Neutrophil (primary cell): Measurements from ENCODE around the gene ACTN2.

ENCODE experiments used
- H3K27ac ChIP-seq: fragments of 200-600 bp; sonication (generic); 2 replicates; pipeline ENCODE4 v1.5.1; 2016; ENCODE audit warnings: mild to moderate bottlenecking, moderate library complexity
- H3K27me3 ChIP-seq: fragments of 200-600 bp; sonication (generic); 2 replicates; pipeline ENCODE4 v1.6.0; 2016; ENCODE audit warnings: mild to moderate bottlenecking
- H3K36me3 ChIP-seq: fragments of 200-600 bp; sonication (generic); 2 replicates; pipeline ENCODE4 v1.5.1; 2017
- H3K4me1 ChIP-seq, 2 experiments: fragments of 200-600 bp in 1 of 2; sonication (generic) in 1 of 2; 1 replicate in 1 of 2; 2 replicates in 1 of 2; pipeline versions ENCODE4 v1.5.1 to v1.6.1; 2013 to 2016; ENCODE audit warnings: low read depth in 1 of 2, low read length in 1 of 2, mild to moderate bottlenecking in 1 of 2, moderate library complexity in 1 of 2; ENCODE audit not compliant: control insufficient read depth in 1 of 2, insufficient read depth in 1 of 2
- H3K4me3 ChIP-seq, 2 experiments: fragments of 200-600 bp in 1 of 2; sonication (generic) in 1 of 2; 1 replicate in 1 of 2; 2 replicates in 1 of 2; pipeline ENCODE4 v1.5.1; 2013 to 2016; ENCODE audit warnings: low read depth in 1 of 2, low read length in 1 of 2, mild to moderate bottlenecking in 1 of 2, moderate library complexity in 1 of 2
- H3K9me3 ChIP-seq: fragments of 200-600 bp; sonication (generic); 2 replicates; pipeline ENCODE4 v1.5.1; 2016
- TF ChIP-seq, protein P1 (sequence below): fragments of 200-600 bp; sonication (generic); IDR thresholded peaks from 2 replicates; pipeline ENCODE4 v1.5.1; 2016; ENCODE audit warnings: antibody characterized with exemption

Gene ACTN2

DNA sequence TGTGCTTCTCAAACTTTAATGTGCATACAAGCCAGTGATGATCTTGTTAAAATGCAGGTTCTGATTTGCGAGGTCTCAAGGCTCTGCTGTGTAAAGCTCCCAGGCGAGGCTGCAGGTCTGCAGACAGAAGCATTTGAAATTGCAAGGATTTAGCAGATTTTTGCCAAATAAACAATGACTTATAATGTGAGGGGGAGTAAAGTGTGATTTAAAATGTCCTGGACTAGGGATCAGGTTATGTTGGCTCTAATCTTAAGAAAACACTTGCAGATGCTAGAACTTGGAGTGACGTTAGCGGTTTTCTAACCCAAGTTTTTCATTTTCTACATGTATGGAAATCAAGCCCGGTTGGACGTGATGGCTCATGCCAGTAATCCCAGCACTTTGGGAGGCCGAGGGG lies 16.2 kb upstream of the ACTN2 start:
- H3K36me3 ChIP-seq = no peaks in the 10 kb centered on the region
- no peak overlapping the region for H3K4me3 ChIP-seq
- TF ChIP-seq, protein P1, sequence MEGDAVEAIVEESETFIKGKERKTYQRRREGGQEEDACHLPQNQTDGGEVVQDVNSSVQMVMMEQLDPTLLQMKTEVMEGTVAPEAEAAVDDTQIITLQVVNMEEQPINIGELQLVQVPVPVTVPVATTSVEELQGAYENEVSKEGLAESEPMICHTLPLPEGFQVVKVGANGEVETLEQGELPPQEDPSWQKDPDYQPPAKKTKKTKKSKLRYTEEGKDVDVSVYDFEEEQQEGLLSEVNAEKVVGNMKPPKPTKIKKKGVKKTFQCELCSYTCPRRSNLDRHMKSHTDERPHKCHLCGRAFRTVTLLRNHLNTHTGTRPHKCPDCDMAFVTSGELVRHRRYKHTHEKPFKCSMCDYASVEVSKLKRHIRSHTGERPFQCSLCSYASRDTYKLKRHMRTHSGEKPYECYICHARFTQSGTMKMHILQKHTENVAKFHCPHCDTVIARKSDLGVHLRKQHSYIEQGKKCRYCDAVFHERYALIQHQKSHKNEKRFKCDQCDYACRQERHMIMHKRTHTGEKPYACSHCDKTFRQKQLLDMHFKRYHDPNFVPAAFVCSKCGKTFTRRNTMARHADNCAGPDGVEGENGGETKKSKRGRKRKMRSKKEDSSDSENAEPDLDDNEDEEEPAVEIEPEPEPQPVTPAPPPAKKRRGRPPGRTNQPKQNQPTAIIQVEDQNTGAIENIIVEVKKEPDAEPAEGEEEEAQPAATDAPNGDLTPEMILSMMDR = no peak
- no peaks in the 10 kb centered on the region for H3K4me1 ChIP-seq
- H3K27ac ChIP-seq = no peak overlapping the region
- peaks cover 35% of the 10 kb centered on the region for H3K27me3 ChIP-seq
- no peaks in the 10 kb centered on the region for H3K9me3 ChIP-seq

DNA sequence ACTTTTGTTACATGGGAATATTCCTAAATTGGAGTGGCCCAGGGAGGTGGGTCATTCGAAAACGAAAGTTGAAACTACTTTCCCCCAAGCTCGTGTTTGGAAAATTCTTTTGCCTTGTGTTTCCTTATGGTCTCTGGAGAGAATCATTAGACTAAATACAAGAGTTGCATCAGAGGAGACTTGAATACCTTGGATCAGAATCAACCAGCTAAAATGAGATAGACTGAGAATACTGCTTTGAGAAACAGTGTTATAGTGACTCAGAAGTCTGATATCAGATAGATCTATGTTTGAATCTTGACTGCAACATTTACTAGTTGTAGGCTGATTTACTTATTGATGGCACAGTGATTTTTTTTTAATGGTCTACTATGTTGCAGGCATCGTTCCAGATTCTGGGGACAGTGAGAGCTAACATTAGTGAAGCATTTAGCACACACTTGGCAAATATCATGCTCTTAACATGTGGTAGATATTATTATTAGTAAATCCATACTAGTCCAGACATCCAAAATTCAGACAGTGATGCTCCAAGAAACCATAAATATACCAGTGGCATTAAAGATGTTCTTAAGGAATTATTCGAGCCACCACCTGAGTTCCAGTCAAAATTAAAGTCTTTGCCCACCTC lies 12.9 kb upstream of the ACTN2 start:
- no peak overlapping the region for H3K4me3 ChIP-seq
- H3K27ac ChIP-seq = no peak overlapping the region

DNA sequence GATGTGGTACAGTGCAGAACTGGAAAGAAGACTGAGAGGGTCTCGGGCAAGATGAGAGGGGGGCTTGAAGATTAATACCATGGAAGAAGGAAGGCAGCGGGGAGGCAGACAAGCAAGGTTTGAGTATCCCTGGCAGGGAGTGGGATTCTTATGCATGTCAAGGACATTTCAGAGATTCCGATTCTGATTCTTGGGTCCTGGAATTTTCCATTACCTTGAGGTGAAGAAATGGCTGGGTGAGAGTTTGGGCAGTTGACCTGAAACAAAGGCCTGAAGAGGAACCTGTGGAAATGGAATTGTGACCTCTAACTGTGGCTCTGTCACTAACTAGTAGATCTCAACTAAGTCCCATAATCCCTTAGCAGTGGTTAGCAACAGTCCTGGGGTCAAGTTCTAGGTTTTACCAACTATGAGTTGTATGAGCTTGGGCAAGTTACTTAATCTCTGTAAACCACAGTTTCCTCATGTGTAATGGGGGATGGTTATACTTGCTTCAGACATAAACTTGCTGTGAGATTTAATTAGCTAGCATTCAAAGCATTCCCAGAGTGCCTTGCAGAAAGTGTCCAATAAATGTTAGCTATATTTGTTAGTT lies 8.6 kb upstream of the ACTN2 start:
- no peak overlapping the region for H3K4me3 ChIP-seq
- H3K9me3 ChIP-seq = no peaks in the 10 kb centered on the region
- H3K4me1 ChIP-seq = peaks cover 0 to 6% of the 10 kb centered on the region in 2 experiments
- TF ChIP-seq, protein P1 = no peak
- H3K36me3 ChIP-seq = no peaks in the 10 kb centered on the region
- no peak overlapping the region for H3K27ac ChIP-seq
- H3K27me3 ChIP-seq = peaks cover 77% of the 10 kb centered on the region

More for the DNA sequence above, 12.9 kb upstream of the ACTN2 start:
- H3K9me3 ChIP-seq = no peaks in the 10 kb centered on the region
- H3K27me3 ChIP-seq = peaks cover 51% of the 10 kb centered on the region
- TF ChIP-seq, protein P1 = no peak
- H3K4me1 ChIP-seq = peaks cover 0 to 6% of the 10 kb centered on the region in 2 experiments
- H3K36me3 ChIP-seq = no peaks in the 10 kb centered on the region

DNA sequence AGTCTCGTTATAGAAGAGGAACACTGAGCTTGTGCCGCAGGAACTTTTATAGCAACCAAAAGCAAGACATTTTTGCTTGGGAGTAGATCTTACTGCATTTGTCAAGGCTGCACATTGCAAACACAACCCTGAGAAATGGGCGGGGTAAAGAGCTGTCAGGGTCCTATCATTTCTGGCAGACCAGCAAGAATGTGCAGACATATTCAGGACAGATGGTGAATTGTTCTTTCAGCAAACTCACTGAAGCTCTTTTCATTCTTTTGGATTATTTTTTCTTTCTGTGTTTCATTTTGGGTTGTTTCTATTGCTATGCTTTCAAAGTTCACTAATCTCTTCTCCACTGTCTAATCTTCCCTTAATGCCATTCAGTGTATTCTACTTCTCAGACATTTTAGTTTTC lies 5.1 kb upstream of the ACTN2 start:
- Histone ChIP-seq H3K9me3 (no peaks in the 10 kb centered on the region), H3K36me3 (no peaks in the 10 kb centered on the region), H3K4me1 (peaks cover 0 to 6% of the 10 kb centered on the region in 2 experiments), H3K27me3 (peaks cover 78% of the 10 kb centered on the region), H3K4me3 (no peak overlapping the region), H3K27ac (no peak overlapping the region)
- TF ChIP-seq, protein P1 = no peak

DNA sequence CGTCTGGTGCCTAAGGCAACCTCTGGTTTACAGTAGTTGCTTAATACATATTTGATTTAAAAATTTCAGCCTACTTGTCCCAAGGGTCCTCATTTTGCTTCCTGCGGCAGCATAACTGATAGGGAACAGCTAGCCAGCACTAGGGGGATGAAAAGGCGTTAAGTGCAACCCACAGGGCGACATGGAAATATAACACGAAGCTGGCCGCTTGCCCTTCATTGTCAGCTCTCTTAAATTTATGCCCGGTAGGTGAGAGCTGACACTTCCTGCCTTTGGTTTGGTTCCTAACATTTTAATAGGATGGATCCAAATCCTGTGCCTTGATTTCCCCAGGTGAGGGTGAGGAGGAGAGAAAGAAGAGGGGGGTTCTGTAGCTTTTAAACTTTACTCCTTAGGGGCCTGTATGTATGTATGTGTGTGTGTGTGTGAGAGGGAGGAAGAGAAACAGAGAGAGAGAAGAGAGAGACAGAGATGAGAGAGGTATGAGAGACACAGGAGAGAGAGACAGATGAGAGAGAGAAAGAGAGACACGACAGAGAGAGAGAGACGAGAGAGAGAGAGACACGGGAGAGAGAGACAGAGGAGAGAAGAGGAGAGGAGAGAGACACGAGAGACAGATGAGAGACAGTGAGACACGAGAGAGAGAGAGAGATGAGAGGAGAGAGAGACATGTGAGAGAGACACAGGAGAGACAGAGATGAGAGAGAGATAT lies 938 bp upstream of the ACTN2 start:
- TF ChIP-seq, protein P1 = no peak
- Histone ChIP-seq H3K27me3 (peaks cover 100% of the 10 kb centered on the region), H3K4me3 (no peak overlapping the region), H3K36me3 (no peaks in the 10 kb centered on the region), H3K4me1 (peaks cover 5 to 8% of the 10 kb centered on the region in 2 experiments), H3K9me3 (no peaks in the 10 kb centered on the region), H3K27ac (no peak overlapping the region)
